ENCODE data around the gene SLC37A2.

DNA sequence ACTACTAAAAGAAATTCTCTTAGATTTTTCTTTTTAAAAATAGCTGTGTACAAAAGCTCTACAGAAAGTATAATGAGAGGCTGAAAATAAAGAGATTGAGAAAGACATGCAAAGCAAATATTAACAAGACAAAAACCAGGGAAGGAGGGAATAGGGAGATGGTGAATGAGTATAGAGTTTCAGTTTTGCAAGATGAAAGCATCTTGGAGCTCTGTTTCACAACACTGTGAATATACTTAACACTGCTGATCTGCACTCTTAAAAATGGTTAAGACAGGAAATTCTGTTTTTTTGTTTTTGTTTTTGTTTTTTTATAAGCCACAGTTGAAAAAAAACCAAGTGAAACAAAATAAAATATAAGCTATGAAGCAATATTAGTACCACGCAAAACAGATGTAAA is 42.8 kb downstream of the SLC37A2 start:
- TF ChIP-seq EZH2 (IDR thresholded peaks at IDR 0.05; ENCODE audit: insufficient read depth, low read length), result no peak
- TF ChIP-seq, protein P1, sequence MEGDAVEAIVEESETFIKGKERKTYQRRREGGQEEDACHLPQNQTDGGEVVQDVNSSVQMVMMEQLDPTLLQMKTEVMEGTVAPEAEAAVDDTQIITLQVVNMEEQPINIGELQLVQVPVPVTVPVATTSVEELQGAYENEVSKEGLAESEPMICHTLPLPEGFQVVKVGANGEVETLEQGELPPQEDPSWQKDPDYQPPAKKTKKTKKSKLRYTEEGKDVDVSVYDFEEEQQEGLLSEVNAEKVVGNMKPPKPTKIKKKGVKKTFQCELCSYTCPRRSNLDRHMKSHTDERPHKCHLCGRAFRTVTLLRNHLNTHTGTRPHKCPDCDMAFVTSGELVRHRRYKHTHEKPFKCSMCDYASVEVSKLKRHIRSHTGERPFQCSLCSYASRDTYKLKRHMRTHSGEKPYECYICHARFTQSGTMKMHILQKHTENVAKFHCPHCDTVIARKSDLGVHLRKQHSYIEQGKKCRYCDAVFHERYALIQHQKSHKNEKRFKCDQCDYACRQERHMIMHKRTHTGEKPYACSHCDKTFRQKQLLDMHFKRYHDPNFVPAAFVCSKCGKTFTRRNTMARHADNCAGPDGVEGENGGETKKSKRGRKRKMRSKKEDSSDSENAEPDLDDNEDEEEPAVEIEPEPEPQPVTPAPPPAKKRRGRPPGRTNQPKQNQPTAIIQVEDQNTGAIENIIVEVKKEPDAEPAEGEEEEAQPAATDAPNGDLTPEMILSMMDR (IDR thresholded peaks at IDR 0.05; ENCODE audit: insufficient read depth, low read depth, low read length), result no peak
